ENCODE results near the gene HOXD9.

HOXD9 gene

DNA sequence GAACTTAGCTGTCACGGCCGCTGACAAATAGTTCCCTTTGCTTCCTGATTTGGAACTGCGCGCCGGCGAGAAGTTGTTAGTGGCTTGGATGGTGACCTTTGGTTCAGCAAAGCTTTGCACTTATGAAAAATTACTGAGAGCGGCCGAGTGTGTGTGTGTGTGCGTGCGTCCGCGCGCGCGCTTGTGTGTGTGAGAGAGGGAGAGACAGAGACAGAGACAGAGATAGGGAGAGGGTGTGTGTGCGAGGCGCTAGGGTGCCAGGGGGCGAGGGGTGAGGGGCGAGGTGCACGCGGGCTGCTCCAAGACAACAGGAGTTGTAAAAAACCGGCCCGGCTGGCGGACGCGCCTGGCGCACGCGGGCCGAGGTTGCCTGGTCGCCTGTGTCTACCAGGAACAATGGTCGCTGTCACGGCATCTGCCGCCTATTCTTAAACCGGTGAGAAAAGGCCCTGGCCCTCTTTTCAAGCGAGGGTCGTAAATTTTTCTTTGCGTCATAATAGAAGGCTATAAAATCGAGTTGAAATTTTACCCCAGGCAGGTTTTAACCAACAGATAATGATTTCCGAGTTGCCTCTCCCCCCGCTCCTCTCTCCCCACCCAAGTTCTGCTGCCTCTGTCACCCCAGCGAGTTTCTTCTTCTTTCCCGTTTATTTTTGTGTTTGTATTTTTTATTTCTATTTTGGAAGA is 35.1 kb downstream of the HOXD9 start:
- no peak for DNase-seq

DNA sequence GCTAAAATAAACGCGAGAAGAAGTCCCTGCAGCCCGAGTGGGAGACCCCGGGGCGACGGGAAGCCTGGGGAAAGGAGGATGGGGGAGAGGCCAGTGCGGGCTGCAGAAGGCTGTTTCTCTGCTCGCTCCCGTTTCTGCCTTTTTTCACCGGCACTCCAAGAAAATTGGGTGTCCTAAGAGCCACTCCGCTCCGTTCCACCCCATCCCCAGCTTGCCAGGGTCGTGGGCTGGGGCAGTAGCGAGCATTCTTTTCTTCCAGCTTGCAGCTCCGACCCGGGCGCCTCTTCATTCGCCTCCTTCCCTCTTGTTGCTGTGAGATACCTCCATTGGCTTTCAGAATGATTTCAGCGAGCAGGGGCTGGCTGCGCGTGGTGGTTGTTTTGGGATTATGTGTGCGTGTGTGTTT is 35.7 kb downstream of the HOXD9 start:
- no peak for DNase-seq

DNA sequence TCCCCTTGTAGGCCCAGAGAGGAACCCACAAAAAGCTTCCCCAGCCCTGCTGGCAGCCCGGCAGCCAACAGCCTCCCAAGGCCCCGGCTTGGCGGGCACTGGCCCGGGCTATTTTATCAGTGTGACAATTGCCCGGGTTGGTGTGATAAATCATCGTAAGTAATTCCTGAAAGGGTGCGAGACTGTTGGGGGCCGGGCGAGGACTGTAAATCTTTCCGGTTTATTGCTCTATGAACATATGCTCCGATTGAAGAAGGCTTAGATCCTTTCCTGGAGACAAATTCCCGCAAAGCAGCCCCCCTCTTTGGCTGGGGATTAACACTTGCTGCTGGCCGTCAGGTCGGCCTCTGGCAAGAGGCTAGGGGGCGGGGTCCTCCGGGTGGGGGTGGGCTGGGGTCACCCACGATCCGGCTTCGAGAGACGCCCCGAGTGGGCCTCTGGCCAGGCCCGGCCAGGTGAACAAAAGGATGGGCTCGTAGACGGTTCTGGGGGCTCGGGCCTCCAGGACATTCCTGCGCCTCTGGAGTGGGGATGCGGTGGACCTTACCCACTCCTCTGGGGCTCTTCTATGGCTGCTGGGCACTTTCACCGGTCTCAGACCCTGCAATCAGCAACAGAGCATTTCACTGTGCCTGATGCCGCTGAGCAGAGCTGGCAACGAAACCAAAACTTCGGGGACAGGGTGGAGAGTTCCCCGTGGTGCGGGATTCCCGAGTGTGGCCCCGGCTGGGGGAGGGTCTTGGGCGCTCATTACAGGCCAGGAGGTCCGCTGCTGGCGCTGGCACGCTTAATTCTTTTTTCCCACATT is 36.5 kb downstream of the HOXD9 start:
- DNase-seq = no peak

DNA sequence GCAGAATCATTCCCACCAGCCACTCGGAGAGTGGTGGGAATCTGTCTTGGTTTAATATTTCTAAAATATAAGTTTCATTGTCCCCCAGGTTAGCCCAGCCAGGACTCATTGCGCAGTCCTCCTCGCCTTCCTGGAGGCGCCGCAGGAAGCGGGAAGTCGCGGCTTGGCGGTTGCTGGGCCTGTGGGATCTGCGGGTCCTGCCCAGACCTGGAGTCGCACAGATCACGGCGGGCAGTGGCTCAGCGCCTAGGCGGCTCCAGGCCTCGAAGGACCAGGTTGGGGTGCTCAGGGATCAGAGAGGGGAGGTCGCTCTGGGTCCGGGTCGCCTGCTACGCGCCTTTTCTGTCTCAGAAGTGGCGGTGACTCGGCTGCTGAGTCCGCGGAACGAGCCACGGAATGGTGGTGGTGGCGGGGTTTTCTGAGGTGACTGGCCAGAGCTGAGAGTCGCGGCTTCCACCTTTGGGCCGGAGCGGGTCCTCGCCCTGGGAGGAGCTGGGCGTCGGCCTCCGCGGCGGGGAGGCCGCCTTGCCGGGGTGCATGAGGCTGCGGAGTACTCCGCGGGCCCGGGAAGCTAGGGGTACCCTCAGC is 37.2 kb downstream of the HOXD9 start:
- no peak for DNase-seq

DNA sequence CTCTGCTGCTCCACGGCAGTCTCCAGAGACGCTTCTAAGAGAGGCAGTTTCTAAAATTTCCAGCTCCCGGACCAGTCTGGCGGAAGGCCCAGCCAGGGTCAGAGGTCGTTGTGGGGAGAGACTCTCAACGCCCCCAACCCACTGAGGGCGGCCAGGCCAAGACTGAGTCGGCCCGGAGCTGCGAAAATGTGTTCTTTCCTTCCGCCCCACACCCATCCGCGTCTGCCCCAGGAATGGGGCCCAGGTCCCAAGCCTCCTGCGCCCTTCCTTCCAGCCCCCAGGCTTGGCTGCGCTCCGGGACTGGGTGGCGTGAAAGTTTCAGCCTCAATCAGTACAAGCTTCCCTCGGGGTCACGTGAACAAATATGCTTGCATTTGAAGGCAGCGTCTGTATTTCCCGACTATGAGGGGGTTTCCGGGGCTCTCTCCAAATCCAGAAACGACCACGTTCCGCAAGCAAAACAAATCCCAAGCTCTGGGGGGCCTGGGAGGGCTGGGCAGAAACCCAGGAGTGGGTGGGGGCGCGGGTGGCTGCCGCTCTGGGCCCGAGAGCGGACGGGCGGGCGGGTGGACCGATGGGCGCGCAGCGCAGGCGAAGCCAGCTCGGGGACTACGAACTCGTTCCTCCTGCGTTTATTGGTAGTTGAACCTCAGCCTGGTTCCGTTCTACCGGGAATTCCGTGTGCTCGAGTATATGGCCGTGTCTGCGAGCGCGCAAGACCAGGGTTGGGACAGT is 37.9 kb downstream of the HOXD9 start:
- DNase-seq = no peak

DNA sequence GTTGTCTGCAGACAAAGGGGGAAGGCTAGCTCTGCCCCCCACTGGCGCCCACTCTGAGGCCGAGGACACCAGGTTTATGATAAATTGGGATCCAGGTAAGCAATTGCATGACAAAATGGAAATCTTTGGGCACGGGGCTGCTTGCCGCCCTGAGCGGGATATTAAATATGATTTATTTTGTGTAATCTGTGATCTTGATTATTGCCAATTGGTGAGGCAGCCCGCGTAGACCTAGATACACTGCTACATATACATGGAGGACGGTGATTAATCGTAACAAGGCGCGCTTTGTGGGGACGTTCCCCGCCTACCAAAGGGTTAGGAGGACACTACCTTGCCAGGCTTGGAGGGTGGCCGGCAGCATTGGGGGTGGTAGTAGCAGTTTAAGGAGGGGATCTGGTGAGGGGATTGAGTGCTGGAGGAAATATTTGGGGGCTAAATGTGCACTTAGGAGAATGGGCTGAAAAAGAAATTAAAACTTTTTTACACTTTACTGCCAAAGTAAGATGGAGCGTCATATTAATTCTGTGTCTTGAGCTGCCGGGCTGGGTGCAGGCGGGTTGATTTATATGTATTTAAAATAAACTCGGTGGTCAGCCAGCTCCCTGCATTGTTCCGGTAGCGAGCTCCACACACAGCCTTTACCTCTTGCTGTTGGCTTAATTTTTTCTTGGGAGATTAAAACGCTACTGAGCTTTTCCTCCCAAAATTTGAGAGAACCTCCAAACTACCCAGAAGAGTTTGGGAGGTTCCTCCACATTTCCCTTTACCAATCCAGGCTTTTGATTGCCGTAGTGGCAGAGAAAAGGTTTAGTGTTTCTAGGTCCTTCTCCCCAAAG is 38.7 kb downstream of the HOXD9 start:
- no peak for DNase-seq

DNA sequence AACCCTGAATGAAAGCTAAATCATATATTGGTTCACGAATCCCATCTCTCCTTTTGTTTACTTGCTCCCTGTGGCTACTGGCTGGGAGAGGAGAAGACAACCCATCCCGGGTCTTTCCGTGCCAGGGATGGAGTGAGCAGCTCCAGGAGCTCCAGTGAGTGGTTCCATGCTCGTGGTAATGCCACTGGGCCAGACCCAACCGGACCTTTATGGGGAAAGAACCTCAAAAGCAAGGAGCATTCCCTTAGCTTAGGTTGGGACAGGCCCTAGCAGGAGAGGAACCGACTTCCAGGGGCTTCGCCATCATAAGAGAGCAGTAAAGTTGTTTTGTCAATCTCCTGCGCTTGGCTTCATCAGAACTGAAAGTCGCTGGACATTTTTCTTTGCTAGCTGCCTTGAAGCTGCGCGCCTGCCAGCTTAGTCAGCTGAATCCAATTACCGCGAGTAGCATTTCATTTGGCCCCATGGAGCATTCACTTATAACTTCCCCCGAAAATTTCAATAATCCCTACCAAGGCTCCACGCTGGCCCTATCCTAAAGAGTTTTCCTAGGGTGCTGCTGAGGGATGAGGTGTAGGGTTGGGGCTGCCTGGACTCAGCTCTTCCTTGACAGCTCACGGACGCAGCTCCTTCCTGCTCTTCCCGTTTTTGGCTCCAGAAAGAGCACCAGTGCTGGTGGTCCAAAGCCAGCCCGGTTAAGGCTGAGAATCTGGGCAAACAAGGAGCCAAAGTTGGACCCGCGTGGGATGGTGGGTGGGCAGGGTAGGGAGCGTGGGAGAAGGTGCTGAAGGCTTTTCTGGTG is 39.5 kb downstream of the HOXD9 start:
- no peak for DNase-seq

DNA sequence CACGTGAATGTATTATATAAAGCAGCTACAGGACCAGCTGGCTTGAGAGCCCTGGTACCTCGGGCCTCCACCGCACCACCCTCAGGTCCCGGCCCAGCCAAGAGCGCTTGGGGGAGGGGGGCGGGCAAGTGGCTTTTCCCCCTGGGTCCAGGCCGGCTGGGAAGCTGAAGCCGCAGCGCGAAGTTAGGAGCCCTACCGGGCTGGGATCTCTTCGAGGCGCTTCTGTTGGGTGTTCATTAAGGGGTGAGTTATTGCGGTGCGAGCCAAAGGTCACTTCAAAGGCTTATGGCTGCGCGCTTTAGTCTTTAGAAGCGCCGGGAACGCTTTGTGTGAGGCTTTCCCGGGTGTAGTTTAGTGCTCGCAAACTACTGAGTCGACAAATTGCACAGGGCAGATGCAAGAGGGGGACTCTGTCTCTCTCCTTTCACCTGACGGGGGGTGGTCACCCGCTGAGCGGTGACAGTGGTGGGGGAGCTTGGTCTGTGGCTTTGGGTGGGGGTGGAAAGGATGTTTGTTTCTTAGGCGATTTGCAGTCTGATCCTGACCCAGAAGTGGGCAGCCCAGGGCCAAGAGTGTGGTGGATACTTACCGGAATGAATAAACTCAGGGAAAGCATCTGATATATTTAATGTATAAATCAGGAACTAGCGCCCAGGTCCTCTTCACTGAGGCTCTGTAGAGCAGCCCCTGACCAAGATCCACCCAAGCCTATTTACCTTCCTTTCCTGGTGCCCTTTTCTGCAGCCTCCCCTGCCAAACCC is 40.6 kb downstream of the HOXD9 start:
- DNase-seq = no peak

DNA sequence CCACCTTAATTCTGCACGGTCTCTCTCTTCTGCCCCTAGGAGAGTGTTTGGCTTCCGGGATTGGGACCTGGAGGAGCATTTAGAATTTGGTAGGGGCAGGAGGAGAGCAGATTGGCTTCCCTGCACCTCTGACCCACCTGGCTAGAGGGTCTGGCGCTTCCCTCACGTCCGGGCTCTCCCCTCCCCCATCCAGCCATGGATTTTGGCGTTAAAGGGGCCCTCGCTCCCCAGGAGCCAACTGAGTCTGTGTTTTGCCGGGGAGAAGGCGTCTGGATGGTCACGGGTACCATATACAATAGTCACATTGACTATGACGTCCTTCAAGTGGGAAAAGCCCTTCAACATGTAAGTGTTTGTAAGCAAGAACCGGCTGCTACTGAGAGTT is 41.1 kb downstream of the HOXD9 start:
- no peak for DNase-seq

DNA sequence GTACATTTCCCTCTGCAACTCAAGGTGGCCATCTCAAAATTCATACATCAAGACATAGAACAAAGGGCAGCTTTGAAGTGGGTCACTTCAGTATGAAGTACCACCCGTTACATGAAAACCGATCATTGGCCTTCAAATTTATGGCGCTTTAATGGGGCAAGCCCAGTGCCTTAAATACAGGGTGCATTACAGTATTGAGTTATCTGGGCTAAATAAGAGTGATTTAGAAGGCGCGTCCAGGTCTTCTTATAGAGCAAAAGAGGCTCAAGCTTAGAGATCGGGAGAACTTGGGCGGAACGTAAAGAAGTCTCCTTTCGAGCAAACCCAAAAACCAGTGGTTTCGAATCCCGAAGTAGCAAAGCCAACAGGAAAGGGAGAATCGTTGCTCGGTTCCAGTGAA is 41.7 kb downstream of the HOXD9 start:
- DNase-seq = no peak

DNA sequence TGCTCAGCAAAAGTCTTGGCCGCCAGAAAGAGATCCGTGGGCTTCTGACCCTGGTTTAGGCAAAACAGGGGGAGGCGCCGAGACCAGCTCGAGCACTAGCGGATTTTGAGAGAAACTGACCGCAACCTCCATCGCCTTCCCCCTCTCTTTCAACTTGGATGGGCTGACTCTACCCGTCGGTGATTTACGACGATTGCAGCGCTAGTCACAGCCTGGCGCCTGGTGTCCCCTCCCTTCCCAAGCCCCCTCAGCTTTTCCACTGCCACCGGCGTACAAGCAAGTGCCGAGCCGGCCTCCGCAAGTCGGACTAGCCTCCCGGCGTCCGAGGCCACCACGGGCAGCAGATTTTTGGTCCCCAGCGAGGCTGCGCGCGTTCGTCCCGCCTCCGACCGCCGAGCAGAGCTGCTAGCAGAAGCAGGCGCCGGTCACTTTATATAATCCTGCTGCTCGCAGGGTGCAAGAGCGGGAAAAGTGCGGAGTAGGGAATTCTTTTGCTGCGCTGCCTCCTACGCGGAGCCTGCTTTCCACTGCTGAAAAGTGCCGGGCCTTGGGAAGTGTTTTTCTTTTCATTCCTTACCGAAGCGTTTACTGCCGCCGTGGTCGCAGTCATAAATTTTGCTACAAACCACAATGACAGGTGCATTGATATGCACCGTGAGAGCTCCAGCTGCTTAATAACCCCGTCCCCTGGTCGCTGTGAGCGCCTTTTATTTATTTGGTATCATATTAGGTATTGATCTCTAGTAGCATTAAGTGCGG is 42.3 kb downstream of the HOXD9 start:
- no peak for DNase-seq

DNA sequence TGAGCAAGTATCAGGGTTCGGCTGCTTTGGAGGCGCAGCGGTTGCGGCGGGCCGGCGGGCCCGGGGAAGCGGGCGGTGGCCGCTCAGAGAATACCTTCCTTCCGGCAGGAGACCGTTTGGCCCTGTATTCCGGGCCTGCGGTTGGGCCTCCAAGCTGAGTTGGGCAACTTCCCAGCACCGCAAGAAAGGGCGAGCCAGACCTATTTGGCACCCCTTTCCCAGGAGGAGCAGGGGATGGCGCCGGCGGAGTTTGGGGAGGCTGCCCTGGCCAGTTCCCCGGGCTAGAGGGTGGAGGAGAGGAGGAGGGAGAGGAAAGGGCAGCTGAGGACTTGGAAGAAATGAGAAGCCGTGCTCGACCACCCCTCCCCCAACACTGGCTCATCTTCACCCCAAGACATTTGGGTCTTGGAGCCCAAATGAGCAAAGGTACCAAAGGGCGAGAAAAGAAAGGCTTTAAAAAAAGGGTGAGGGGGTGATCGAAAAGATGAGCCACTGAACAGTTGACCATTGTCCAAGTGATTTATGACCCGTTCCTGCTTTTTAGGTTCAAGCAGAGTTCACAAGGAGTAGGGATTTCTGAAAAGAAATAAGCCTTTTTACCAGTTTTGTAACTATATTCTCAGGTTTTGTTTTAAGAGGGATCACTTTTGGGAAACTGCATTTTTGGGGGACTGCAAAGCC is 43.0 kb downstream of the HOXD9 start:
- DNase-seq = no peak

DNA sequence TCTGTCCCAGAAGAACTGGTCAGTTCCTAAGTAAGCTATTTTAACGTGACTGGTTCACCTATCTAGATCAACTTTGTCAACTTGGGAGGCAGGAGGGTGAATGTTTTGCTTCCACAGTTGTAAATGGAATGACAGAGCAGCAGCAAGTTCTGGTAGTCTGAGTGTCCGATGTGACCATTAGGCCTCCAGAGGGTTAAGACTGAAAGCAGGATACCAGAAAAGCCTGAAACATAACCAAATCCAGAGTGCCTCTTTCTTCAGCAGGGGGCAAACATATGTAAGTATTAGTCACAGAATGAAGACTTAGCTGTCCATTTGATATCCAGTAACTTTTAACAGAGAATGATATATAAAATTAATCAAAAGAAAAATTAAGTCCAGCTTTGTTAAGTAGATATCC is 43.8 kb downstream of the HOXD9 start:
- no peak for DNase-seq

DNA sequence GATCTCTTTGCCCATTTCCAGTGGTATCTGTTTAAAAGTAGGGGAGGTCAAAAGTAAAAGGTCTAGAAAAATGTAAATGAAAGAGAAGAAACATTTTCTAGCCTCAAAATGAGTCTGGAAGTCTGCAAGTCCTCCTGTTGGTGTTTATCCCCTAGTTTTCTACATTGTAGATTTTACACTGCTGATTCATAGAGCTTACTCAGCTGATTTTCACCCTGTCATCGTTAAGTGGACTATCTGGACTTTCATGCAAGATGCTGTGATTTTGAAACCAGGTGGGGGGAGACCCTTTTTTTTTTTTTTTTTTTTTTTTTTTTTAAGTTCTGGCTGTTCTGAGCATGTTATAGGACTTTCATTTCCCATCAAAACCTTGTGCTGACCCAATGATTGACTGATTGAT is 44.9 kb downstream of the HOXD9 start:
- DNase-seq = no peak

DNA sequence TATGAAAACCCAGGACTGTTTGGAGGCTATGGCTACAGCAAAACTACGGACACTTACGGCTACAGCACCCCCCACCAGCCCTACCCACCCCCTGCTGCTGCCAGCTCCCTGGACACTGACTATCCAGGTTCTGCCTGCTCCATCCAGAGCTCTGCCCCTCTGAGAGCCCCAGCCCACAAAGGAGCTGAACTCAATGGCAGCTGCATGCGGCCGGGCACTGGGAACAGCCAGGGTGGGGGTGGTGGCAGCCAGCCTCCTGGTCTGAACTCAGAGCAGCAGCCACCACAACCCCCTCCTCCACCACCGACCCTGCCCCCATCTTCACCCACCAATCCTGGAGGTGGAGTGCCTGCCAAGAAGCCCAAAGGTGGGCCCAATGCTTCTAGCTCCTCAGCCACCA is 46.7 kb downstream of the HOXD9 start:
- DNase-seq = no peak

DNA sequence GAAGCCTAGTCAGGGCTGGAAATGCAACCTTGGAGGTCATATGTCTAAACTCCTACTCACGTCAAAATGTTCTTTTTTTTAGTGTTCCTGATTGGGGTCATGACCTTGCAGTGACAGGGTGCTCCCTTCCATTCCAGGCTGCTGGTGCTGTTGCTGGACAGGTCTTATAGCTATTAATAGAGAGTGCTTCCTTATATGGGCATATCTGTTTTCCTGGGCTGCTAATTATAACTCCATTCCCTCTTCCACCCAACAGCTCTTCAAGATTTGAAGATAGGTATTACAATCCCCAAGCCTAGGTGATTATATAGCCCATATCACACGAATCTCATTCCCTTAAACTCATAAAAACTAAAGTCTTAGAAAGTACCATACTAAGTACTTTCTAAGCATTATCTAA is 47.2 kb downstream of the HOXD9 start:
- no peak for DNase-seq

DNA sequence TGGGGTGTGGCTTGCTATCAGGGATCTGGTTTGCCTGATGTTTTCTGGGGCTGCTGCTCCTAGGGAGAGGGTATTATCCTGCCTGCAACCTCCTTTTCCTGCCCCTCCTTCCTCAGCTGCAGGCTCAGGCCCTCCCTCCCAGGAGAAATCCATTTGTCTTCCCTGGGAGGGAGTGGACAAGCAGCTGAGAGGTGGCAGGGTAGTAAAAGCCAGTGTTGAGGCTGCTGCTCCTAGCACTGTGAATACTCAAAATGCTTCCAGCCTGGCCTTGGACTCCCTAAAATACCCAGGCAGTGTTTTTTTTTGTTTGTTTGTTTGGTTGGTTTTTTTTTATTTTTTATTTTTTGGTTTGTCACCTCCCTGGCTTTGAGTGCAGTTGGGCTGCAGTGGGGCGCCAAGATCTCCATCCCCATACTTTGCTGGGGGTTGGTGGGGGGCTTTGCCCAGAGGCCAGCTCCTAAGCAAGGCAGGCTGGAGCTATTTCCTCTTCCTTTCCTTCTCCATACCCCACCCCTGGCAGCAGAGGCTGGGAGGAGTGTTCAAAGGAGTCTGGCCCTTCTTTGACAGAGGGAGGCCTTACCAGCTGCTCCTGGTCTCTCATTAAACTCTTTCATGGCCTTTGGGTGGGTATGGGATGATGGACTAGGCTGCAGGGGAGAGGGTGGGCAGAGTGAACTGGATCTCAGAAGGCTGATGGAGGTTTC is 48.2 kb downstream of the HOXD9 start:
- DNase-seq = no peak

DNA sequence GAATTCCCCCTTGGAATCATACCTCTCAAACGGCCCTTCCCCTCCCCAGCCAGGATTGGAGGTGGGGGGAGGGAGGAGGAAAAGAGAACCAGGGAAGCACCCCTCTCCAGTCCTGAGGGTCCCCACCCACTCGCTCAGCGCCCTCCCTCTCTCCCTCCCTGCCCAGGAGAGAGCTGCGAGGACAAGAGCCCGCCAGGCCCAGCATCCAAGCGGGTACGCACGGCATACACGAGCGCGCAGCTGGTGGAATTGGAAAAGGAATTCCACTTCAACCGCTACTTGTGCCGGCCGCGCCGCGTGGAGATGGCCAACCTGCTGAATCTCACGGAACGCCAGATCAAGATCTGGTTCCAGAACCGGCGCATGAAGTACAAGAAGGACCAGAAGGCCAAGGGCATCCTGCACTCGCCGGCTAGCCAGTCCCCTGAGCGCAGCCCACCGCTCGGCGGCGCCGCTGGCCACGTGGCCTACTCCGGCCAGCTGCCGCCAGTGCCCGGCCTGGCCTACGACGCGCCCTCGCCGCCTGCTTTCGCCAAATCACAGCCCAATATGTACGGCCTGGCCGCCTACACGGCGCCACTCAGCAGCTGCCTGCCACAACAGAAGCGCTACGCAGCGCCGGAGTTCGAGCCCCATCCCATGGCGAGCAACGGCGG is 49.0 kb downstream of the HOXD9 start:
- no peak for DNase-seq

Measured in amniotic stem cell (primary cell).